CD4-positive, alpha-beta T cell treated with Interleukin-6 at 100 ng/mL for 8 hours (primary cell): ENCODE data around the gene TMPO.
A peak's percentile ranks its signal among the peaks of the same experiment; 100 is the strongest.
"Not testable (repeated sequence)": the region's sequence is repeated elsewhere in the genome, so short reads cannot be mapped to it uniquely, and the experiment has no call there.

Experiments used
- DNase-seq: peaks from one replicate; pipeline ENCODE4 v3.0.0-alpha.2; 2020; ENCODE audit warnings: mixed read lengths, low spot score

The TMPO gene

DNA sequence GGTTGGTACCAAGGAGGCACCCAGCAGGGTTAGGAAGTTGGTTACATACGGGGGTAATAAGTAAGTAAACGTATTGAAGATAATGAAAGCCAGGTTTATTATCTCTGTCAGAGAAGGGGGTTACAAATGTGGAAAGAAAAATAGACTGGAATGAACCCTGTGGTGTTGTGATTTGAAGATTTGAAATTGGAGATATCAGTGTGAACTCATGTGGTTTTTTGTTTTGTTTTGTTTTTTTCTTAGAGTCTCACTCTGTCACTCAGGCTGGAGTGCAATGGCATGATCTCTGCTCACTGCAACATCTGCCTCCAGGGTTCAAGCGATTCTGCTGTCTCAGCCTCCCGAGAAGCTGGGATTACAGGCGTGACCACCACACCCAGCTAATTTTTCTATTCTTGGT, 64.0 kb downstream of the TMPO start:
- no peak for DNase-seq

GRCh38 chr12:98579835-98580234, 64.4 kb downstream of the TMPO start:
- no peak for DNase-seq

GRCh38 chr12:98580695-98581094, 65.3 kb downstream of the TMPO start:
- no peak for DNase-seq

GRCh38 chr12:98581101-98581500, 65.7 kb downstream of the TMPO start:
- no peak for DNase-seq

GRCh38 chr12:98582093-98582492, 66.7 kb downstream of the TMPO start:
- DNase-seq: no peak

DNA sequence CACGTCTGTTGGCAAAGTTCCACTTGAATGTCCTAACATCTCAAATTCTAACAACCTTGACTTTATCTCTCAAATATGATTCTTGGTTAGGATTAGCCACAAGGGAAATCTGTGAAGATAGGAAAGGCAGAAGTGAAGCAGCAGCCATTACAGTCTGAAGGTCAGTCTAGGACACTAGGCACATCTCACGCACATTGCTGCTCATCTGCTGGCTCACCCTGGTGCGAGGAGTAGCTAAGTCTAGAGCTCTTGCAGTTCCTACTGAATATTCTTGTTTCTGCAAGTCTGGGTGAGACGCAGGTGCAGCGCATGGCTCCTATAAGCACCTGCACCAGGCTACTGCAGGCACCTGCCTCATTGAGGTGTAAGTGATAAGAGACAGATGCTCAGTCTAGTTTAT, 71.7 kb downstream of the TMPO start:
- no peak for DNase-seq

GRCh38 chr12:98591209-98591608, 75.8 kb downstream of the TMPO start:
- DNase-seq: no peak

DNA sequence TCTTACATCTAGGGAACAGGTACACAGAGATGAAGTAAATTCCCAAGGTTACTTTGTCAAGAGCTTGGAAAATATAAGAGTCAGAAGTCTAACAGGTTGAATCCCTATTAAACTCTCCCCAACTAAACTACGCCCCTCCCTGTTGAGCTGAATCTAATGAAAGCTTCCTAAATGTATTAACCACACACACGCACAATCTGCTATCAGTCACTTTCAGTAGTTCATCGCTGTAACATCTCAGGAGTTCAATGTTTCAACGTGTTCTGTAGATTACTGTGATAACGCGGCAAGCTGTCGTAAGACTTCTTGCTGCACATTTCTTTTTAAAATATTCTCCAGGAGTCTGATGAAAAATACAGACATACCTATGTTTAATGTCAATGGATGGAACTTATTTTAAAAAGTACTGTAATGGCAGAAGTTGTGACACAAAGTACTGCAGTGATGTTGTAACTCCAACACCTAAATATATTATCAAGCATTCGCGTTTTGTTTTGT, 77.5 kb downstream of the TMPO start:
- peak; percentile 11 for DNase-seq

DNA sequence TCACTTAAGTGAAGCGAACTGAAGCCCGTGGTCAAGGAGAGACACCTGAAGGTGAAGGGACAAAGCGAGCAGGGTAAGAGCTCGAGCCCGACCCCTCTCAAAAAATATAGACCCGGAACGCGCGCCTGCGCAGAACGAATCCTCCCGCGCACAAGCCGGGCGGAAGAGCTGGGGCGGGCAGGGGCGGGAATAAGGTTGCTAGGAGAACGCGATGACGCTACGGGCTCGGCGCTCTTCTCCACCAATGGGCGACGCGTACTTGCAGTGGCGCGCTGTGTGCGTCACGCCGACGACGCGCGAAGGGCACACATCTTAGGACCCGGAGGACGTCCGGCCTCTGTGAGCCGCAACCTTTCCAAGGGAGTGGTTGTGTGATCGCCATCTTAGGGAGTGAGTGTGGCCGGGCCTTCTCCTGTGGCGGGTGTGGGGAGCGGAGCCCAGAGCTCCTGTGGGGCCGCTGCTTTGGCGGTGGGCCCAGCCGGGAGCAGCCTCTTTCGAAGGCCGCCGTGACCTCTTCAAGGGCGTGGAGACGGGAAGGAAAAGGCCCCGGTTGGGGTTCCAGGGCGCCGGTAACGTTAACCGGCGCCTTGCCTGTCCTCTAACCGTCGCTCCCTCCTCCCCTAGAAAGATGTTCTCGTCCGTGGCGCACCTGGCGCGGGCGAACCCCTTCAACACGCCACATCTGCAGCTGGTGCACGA, 78.1 kb downstream of the TMPO start, which contains the start of gene SLC25A3:
Gene SLC25A3 (plus strand): TSS at position 336 of the 699 bp plus-strand sequence. CDS start 293 bp downstream, at position 629.
- DNase-seq: peak; percentile 96

- no peak for DNase-seq
These were observed 78.9 kb downstream of the TMPO start for GRCh38 chr12:98594050-98594835.

DNA sequence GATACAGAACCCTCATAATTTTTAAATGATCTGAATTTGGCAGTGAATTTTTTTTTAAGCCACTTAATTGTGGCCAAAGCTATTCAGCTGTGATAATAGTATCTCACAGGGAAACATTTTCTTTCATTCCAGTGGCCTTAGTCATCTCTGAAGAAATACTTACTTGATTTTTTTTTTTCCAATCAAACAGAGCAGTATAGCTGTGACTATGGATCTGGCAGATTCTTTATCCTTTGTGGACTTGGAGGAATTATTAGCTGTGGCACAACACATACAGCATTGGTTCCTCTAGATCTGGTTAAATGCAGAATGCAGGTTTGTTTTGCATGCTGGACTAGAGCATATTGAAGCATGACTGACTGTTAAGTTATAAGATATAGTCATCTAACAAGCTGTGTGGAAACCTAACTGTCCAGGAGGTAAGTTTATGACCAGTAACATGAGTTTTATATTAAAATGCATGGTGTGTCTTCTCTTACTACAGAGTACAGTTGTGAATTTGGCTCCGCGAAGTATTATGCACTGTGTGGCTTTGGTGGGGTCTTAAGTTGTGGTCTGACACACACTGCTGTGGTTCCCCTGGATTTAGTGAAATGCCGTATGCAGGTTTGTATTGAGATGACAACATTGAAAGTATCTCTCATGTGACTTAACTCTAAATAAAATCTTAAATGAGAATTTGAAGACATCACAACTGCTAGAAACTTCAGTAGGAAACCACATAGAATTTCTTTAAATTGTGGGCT, 80.0 kb downstream of the TMPO start:
- no peak for DNase-seq

- DNase-seq: not testable (repeated sequence)
These were observed 81.9 kb downstream of the TMPO start for GRCh38 chr12:98597313-98597712.
